Skeletal muscle tissue (tissue), 4 donors: ENCODE data around the gene SGMS1. TPM values are rescaled to one million over a fixed set of nuclear protein-coding genes. Genes with fewer than 3 reads are reported as not detected.

ENCODE experiments used
- H3K27ac ChIP-seq: one replicate; pipeline ENCODE4 v1.7.0; 2013; ENCODE audit warnings: mild to moderate bottlenecking, low read depth, low read length, inconsistent platforms
- H3K27me3 ChIP-seq, 3 donors: one replicate each; pipeline ENCODE4 v1.7.0; 2013; ENCODE audit warnings: low read length in 3 of 3; ENCODE audit not compliant: control insufficient read depth in 3 of 3, insufficient read depth in 3 of 3
- H3K36me3 ChIP-seq, 3 donors: one replicate each; pipeline ENCODE4 v1.7.0; 2013; ENCODE audit warnings: low read length in 3 of 3; ENCODE audit not compliant: control insufficient read depth in 3 of 3, insufficient read depth in 3 of 3
- H3K4me1 ChIP-seq, 3 donors: one replicate each; pipeline ENCODE4 v1.7.0; 2013; ENCODE audit warnings: low read length in 3 of 3, mild to moderate bottlenecking in 3 of 3; ENCODE audit not compliant: control insufficient read depth in 3 of 3, insufficient read depth in 3 of 3
- H3K4me3 ChIP-seq, 3 donors: one replicate each; pipeline ENCODE4 v1.7.0; 2013; ENCODE audit warnings: low read length in 3 of 3
- H3K9ac ChIP-seq, 3 donors: one replicate each; pipeline ENCODE4 v1.7.0; 2013; ENCODE audit warnings: low read length in 3 of 3, mild to moderate bottlenecking in 3 of 3, moderate library complexity in 2 of 3, low read depth in 1 of 3
- H3K9me3 ChIP-seq, 3 donors: one replicate each; pipeline ENCODE4 v1.7.0; 2013; ENCODE audit warnings: low read length in 3 of 3; ENCODE audit not compliant: control insufficient read depth in 3 of 3
- total RNA-seq: library from RNA; depleted of rRNA; stranded (reverse); fragments of >200 nt; gene quantifications from one replicate; pipeline ENCODE4 v1.2.3, GENCODE V29; 2014
- donor health status: Osteomylitis.

SGMS1 gene
- total RNA-seq, 1 donor from 2014 or later, result 62.6 TPM

GRCh38 chr10:50563906-50564305 lies 59.9 kb downstream of the SGMS1 start:
- H3K4me1 ChIP-seq, result peaks cover 6 to 20% (median 17%) of the 10 kb centered on the region in 3 donors
- H3K27ac ChIP-seq, result no peak overlapping the region
- no peaks in the 10 kb centered on the region for H3K27me3 ChIP-seq
- H3K9ac ChIP-seq, result no peak overlapping the region
- no peaks in the 10 kb centered on the region for H3K36me3 ChIP-seq
- no peak overlapping the region for H3K4me3 ChIP-seq
- no peaks in the 10 kb centered on the region for H3K9me3 ChIP-seq

DNA sequence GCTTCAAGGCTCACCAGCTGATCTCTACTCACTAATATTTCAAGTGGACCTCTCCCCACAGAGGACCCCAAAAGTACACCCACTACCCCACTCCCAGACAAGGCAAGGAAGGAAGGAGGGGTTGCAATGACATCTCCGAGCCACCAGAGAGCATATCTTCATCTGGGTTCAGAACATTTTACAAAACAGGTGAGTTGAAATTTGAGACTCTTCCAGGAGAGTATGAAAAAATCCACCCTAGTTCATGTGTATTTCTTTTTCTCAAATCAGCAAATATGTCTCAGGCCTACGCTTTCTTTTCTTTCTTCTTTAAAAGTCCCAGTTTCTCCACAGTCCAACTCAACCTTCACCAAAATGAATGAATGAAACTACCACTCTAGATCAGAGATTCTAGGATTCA lies 61.9 kb downstream of the SGMS1 start:
- no peak overlapping the region for H3K27ac ChIP-seq

GRCh38 chr10:50561266-50561665 lies 62.5 kb downstream of the SGMS1 start:
- Histone ChIP-seq H3K36me3 (no peaks in the 10 kb centered on the region), H3K27ac (no peak overlapping the region), H3K4me1 (peaks cover 14 to 32% (median 24%) of the 10 kb centered on the region in 3 donors), H3K27me3 (no peaks in the 10 kb centered on the region), H3K9ac (no peak overlapping the region), H3K4me3 (no peak overlapping the region), H3K9me3 (no peaks in the 10 kb centered on the region)

More for the DNA sequence above, 61.9 kb downstream of the SGMS1 start:
- no peaks in the 10 kb centered on the region for H3K36me3 ChIP-seq
- no peaks in the 10 kb centered on the region for H3K27me3 ChIP-seq
- no peaks in the 10 kb centered on the region for H3K9me3 ChIP-seq
- H3K4me3 ChIP-seq, result no peak overlapping the region
- H3K9ac ChIP-seq, result no peak overlapping the region
- peaks cover 12 to 27% (median 21%) of the 10 kb centered on the region in 3 donors for H3K4me1 ChIP-seq

GRCh38 chr10:50560370-50560769 lies 63.4 kb downstream of the SGMS1 start:
- no peaks in the 10 kb centered on the region for H3K27me3 ChIP-seq
- H3K4me1 ChIP-seq, result peaks cover 19 to 39% (median 33%) of the 10 kb centered on the region in 3 donors
- H3K9me3 ChIP-seq, result no peaks in the 10 kb centered on the region
- no peak overlapping the region for H3K27ac ChIP-seq
- H3K4me3 ChIP-seq, result no peak overlapping the region
- no peaks in the 10 kb centered on the region for H3K36me3 ChIP-seq
- no peak overlapping the region for H3K9ac ChIP-seq

GRCh38 chr10:50558371-50558770 lies 65.4 kb downstream of the SGMS1 start:
- H3K9me3 ChIP-seq, result no peaks in the 10 kb centered on the region
- peak overlapping the region; percentile 11 for H3K27ac ChIP-seq
- H3K4me1 ChIP-seq, result peaks cover 31 to 46% (median 43%) of the 10 kb centered on the region in 3 donors
- H3K4me3 ChIP-seq, result no peak overlapping the region
- H3K27me3 ChIP-seq, result no peaks in the 10 kb centered on the region
- no peaks in the 10 kb centered on the region for H3K36me3 ChIP-seq
- H3K9ac ChIP-seq, result no peak overlapping the region

DNA sequence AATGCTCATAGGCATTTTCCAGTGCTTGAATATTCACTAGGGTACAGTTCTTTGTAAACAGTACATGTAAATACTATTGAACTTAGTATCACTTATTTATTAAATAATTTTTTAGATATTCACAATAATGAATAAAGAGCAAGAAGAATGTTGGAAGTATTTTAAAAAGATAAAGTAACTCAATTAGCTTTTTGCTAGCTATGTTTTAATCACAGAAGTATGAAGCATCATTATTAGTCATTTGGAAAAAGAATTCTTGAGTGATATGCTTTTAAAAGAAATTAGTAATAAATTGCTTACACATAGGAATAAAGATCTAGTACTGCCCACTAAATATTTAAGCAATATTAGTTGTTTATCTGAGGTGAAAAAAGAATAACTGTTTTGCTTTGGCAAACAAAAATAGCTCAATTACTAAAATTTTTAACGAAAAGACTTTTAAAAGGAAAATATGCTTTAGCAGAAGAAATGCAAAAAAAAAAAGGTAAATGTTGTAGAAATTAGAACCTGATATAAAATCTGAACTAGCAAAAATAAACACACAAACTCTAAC lies 66.5 kb downstream of the SGMS1 start:
- no peak overlapping the region for H3K4me3 ChIP-seq
- H3K27me3 ChIP-seq, result no peaks in the 10 kb centered on the region
- no peak overlapping the region for H3K27ac ChIP-seq

GRCh38 chr10:50556237-50557120 lies 67.3 kb downstream of the SGMS1 start:
- Histone ChIP-seq H3K9ac (no peak overlapping the region), H3K4me3 (no peak overlapping the region), H3K27ac (peak overlapping the region; percentile 26), H3K4me1 (peaks cover 32 to 47% (median 42%) of the 10 kb centered on the region in 3 donors), H3K9me3 (no peaks in the 10 kb centered on the region), H3K27me3 (no peaks in the 10 kb centered on the region), H3K36me3 (no peaks in the 10 kb centered on the region)

More for the DNA sequence above, 66.5 kb downstream of the SGMS1 start:
- Histone ChIP-seq H3K36me3 (no peaks in the 10 kb centered on the region), H3K4me1 (peaks cover 34 to 52% (median 46%) of the 10 kb centered on the region in 3 donors), H3K9me3 (no peaks in the 10 kb centered on the region), H3K9ac (no peak overlapping the region)

DNA sequence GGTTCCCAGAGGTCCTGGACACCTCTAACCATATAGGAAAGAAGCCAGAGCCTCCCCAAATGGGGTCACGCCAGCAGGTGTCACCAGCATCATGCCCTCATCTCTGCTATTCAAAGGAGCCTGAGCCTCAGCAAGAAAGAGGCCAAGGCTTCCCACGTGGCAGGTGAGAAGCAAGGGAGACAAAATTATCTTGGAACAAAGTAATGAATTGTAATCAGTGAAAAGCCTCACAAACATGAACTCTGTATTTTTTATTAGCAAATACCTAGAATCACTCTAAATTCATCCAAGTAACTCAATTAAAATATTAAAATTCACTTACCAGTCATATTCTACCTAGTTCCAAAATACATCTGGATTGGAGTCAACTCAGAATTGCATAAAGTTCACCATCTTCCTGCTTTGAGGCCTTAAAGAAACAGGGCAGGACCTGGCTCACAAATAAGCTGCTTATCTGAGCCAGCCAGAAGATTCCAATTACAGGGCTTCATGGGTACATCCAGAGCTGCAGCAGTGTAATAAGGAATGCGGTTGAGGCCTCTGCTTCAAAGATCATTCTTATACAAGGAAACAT lies 68.7 kb downstream of the SGMS1 start:
- no peaks in the 10 kb centered on the region for H3K9me3 ChIP-seq
- H3K9ac ChIP-seq, result peak overlapping the region in 2 of 3 donors; percentile 7 to 18
- H3K36me3 ChIP-seq, result no peaks in the 10 kb centered on the region
- H3K4me3 ChIP-seq, result no peak overlapping the region
- H3K27me3 ChIP-seq, result no peaks in the 10 kb centered on the region
- peak overlapping the region; percentile 14 for H3K27ac ChIP-seq
- H3K4me1 ChIP-seq, result peaks cover 29 to 42% (median 36%) of the 10 kb centered on the region in 3 donors

DNA sequence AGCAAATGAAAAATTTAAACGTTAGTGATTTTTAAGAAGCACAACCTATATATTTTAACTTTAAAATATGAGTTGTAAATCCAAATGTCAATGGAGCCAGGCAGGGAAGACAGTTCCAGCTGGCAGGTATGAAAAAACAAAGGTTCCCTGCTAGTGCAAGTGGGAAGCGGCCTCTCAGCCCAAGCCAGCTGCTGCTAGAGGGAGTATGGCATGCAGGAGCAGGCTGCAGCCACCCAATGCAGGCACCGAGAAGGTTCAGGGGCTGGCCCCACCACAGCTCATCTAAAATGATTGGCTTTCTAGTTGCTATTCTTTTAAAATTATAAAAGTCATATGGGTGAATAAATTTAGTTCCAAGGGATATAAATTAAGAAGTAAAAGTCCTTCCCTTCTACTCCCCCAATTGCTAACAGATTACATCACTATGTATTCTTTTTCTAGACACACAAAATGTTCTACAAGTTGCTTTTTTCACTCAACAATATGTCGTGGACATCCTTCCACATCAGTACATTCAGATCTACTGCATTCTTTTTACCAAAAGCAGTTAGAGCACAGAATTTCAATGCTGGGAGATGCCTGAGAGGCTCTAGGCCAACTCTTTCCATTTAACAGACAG lies 69.3 kb downstream of the SGMS1 start:
- peaks cover 29 to 42% (median 36%) of the 10 kb centered on the region in 3 donors for H3K4me1 ChIP-seq
- H3K27ac ChIP-seq, result peak overlapping the region; percentile 14
- no peaks in the 10 kb centered on the region for H3K27me3 ChIP-seq
- H3K9me3 ChIP-seq, result no peaks in the 10 kb centered on the region
- H3K36me3 ChIP-seq, result no peaks in the 10 kb centered on the region
- H3K9ac ChIP-seq, result no peak overlapping the region
- H3K4me3 ChIP-seq, result no peak overlapping the region
